ENCODE data around the gene MEIS2.

MEIS2 gene

DNA sequence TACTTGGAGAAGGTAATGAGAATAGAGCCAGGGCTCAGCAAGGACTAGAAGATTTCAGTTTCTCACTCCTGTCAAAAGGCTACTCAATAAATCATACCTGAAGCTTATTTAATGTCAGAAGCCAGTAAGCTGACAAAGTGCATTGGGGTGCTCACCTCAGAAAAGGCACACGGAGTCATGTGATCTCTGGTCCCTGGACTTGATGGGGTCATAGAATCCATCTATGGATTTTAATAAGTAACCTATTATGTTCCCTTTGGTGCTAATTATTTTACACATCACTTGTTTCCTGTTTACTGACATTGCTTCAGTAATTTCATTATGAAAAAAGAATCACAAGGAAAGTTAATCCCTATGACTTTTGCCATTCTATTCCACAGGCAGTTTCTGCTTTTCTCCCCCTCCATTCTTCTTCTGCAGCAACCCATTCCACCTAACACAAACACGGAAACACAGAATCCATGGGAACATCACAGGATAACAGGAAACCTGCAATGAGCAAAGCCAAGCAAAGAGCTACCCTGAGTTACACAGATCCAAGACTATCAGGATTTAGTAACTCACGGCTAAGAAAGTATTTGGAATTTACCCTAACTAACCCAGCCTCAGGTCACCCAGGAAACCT lies 159.6 kb downstream of the MEIS2 start:
- TF ChIP-seq POLR2AphosphoS5 (IDR thresholded peaks at IDR 0.05; ENCODE audit: low read depth, low read length) = no peak
- TF ChIP-seq, protein P1, sequence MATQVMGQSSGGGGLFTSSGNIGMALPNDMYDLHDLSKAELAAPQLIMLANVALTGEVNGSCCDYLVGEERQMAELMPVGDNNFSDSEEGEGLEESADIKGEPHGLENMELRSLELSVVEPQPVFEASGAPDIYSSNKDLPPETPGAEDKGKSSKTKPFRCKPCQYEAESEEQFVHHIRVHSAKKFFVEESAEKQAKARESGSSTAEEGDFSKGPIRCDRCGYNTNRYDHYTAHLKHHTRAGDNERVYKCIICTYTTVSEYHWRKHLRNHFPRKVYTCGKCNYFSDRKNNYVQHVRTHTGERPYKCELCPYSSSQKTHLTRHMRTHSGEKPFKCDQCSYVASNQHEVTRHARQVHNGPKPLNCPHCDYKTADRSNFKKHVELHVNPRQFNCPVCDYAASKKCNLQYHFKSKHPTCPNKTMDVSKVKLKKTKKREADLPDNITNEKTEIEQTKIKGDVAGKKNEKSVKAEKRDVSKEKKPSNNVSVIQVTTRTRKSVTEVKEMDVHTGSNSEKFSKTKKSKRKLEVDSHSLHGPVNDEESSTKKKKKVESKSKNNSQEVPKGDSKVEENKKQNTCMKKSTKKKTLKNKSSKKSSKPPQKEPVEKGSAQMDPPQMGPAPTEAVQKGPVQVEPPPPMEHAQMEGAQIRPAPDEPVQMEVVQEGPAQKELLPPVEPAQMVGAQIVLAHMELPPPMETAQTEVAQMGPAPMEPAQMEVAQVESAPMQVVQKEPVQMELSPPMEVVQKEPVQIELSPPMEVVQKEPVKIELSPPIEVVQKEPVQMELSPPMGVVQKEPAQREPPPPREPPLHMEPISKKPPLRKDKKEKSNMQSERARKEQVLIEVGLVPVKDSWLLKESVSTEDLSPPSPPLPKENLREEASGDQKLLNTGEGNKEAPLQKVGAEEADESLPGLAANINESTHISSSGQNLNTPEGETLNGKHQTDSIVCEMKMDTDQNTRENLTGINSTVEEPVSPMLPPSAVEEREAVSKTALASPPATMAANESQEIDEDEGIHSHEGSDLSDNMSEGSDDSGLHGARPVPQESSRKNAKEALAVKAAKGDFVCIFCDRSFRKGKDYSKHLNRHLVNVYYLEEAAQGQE (IDR thresholded peaks at IDR 0.05; ENCODE audit: insufficient read depth in 1 of 2, low read depth in 2 of 2, low read length in 2 of 2) = no peak
- no peak for TF ChIP-seq TAF1 (IDR thresholded peaks at IDR 0.05; ENCODE audit: borderline replicate concordance, insufficient read depth, low read length)
- TF ChIP-seq SIN3A (IDR thresholded peaks at IDR 0.05; ENCODE audit: borderline replicate concordance, insufficient read depth, low read length) = no peak
- no peak for TF ChIP-seq FOXP2 (optimal IDR thresholded peaks at IDR 0.05; ENCODE audit: borderline replicate concordance, extremely low read depth, extremely low read length, insufficient read depth)

- TF ChIP-seq FOXP2 (optimal IDR thresholded peaks at IDR 0.05; ENCODE audit: borderline replicate concordance, extremely low read depth, extremely low read length, insufficient read depth) (no peak), POLR2AphosphoS5 (IDR thresholded peaks at IDR 0.05; ENCODE audit: low read depth, low read length) (no peak), TAF1 (IDR thresholded peaks at IDR 0.05; ENCODE audit: borderline replicate concordance, insufficient read depth, low read length) (no peak)
These were observed 160.1 kb downstream of the MEIS2 start for GRCh38 chr15:36940219-36940618.

- TF ChIP-seq POLR2AphosphoS5 (IDR thresholded peaks at IDR 0.05; ENCODE audit: low read depth, low read length) = no peak
These were observed 161.6 kb downstream of the MEIS2 start for GRCh38 chr15:36938764-36939163.

DNA sequence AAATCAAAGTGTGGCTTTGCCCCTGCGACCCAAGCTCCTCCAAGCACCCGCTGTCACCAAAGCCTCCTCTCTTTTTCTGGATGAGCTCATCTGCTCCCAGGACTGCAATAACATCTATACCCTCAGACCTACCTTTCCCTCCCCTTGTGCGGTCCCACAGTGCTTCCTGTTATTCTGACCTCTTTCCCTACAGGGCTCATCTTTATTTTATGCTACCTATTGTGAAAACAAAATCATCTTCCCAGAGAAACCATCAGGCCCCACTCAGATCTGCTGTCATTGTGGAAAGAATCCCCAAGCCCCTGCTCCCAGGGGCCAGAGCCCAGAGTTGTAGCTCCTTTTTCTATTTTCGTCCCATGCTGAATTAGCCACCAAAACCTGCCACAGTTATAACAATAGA lies 162.2 kb downstream of the MEIS2 start:
- TF ChIP-seq POLR2AphosphoS5 (IDR thresholded peaks at IDR 0.05; ENCODE audit: low read depth, low read length) (no peak), TAF1 (IDR thresholded peaks at IDR 0.05; ENCODE audit: borderline replicate concordance, insufficient read depth, low read length) (no peak), SIN3A (IDR thresholded peaks at IDR 0.05; ENCODE audit: borderline replicate concordance, insufficient read depth, low read length) (no peak), FOXP2 (optimal IDR thresholded peaks at IDR 0.05; ENCODE audit: borderline replicate concordance, extremely low read depth, extremely low read length, insufficient read depth) (no peak)
- TF ChIP-seq, protein P1 (IDR thresholded peaks at IDR 0.05; ENCODE audit: insufficient read depth in 1 of 2, low read depth in 2 of 2, low read length in 2 of 2) = no peak

- TF ChIP-seq, protein P1 (IDR thresholded peaks at IDR 0.05; ENCODE audit: insufficient read depth in 1 of 2, low read depth in 2 of 2, low read length in 2 of 2) = no peak
- no peak for TF ChIP-seq FOXP2 (optimal IDR thresholded peaks at IDR 0.05; ENCODE audit: borderline replicate concordance, extremely low read depth, extremely low read length, insufficient read depth)
- no peak for TF ChIP-seq POLR2AphosphoS5 (IDR thresholded peaks at IDR 0.05; ENCODE audit: low read depth, low read length)
- TF ChIP-seq SIN3A (IDR thresholded peaks at IDR 0.05; ENCODE audit: borderline replicate concordance, insufficient read depth, low read length) = no peak
- no peak for TF ChIP-seq TAF1 (IDR thresholded peaks at IDR 0.05; ENCODE audit: borderline replicate concordance, insufficient read depth, low read length)
These were observed 163.7 kb downstream of the MEIS2 start for GRCh38 chr15:36936613-36937012.

- TF ChIP-seq FOXP2 (optimal IDR thresholded peaks at IDR 0.05; ENCODE audit: borderline replicate concordance, extremely low read depth, extremely low read length, insufficient read depth) = no peak
- TF ChIP-seq POLR2AphosphoS5 (IDR thresholded peaks at IDR 0.05; ENCODE audit: low read depth, low read length) = no peak
- TF ChIP-seq, protein P1 (IDR thresholded peaks at IDR 0.05; ENCODE audit: insufficient read depth in 1 of 2, low read depth in 2 of 2, low read length in 2 of 2) = no peak
- TF ChIP-seq SIN3A (IDR thresholded peaks at IDR 0.05; ENCODE audit: borderline replicate concordance, insufficient read depth, low read length) = no peak
- TF ChIP-seq TAF1 (IDR thresholded peaks at IDR 0.05; ENCODE audit: borderline replicate concordance, insufficient read depth, low read length) = no peak
These were observed 166.9 kb downstream of the MEIS2 start for GRCh38 chr15:36933255-36933990.
